NCI-H748 treated with DMSO at 0.1 percent for 48 hours (cell line): ENCODE data around the gene PHTF2.

Source experiments
- DNase-seq: peaks from one replicate; lab custom pipeline; 2025; lab: John Stamatoyannopoulos, UW

Gene PHTF2

DNA sequence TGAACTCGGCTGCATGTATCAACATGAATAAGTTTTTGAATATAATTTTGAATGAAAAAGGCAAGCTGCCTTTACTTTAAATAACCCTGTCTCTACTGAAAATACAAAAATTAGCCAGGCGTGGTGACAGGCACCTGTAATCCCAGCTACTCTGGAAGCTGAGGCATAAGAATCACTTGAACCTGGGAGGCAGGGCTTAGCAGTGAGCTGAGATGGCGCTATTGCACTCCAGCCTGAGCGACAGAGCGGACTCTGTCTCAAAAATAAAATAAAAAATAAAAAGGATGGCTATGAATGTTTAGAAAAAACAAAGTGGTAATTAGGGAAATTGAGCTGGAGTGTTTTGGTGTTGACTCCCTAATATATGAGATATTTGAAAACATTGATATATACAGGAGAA, 133.3 kb downstream of the PHTF2 start:
- DNase-seq = no peak

- DNase-seq = no peak
Measured at GRCh38 chr7:77933394-77933793, 134.8 kb downstream of the PHTF2 start.

DNA sequence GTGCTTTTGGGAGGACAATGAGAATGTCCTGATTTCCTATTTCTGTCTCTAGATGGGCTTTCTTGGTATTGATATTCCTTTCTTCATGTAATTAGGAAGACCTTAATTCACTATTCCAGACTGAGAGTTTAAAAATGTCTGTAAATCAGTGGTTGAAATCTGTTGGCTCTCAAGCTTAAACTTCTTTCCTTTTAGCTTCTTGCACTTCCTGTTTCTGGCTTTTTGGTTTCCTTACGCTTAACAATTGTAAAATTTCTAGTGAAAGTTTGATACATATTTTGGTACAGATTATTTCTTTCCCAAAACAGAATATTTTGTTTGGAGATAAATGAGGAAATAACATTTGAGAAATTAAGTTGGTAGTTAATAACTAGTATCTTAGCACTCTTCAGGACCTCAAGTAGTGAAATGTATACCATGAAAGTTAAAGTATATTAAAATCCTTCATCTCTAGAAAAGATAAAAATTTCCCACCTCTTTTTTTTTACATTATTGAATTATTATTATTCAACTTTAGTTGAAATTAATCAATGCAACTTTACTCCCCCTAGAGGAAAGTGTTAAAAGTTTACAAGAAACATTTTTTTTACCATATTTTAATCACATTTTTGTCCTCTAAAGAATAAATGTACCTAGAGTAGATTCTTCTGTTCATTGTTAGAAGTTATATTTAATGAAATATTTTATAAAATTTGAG, 137.2 kb downstream of the PHTF2 start:
- DNase-seq = no peak

- peak; percentile 16 for DNase-seq
Measured at GRCh38 chr7:77940647-77941046, 142.1 kb downstream of the PHTF2 start.

DNA sequence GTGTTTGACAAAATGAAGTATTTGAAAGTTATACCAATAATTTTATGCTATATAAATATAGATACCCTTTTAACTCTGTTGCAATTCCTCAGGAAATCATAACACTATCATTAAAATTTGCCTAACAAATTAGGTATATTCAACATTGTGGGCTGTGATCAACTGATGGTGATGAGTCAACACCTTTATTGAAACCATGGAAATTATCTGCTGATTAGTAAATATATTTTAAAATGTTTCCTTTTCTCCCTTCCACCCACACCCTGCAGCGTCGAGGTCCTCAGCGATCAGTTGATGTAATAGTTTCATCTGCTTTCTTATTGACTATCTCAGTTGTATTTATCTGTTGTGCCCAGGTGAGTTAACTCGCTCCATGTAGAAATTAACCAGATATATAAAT, 143.9 kb downstream of the PHTF2 start:
- DNase-seq = no peak

DNA sequence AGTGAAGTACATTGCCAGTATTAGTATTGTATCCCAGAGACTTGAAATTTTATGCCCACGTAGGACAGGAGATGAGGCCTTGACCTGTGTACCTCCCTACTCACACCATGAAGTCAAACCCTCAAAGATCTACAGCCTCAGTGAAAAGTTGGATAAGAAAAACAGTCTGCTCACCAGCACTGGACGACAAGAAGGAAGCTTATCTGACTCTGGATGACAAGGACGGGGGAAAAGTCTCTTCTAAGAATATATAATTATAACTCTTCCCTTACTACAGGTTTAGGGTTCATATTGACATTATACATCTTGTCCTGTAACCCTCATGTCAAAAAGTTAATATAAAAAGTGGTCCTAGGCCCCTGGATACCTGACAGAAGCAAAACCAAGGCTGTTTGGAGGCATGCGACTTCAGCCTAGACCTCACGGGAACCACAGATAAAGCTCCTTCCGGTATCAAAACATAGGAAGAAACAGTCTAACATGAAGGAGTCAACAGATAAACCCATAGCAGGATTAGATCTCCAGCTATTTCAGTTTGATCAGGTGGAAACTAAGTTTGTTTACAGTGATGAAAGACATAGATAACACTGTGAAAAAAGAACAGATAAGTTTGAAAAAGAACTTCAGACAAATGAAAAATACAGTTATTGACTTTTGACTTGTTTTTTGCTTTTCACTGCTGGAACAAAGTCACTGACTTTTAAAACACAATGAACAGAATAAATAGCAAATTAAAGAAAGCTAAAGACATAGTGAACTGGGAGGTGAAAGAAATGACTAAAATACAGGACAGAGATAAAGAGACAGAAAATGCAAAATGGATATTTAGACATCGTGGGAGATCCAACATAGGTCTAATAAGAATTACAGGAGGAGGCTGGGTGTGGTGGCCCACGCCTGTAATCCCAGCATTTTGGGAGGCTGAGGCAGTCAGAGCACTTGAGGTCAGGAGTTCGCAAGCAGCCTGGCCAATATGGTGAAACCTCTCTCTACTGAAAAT, 145.9 kb downstream of the PHTF2 start:
- DNase-seq = no peak

- DNase-seq = no peak
Measured at GRCh38 chr7:77950548-77950947, 152.0 kb downstream of the PHTF2 start.

GRCh38 chr7:77954773-77955555, 156.4 kb downstream of the PHTF2 start:
- DNase-seq = no peak

DNA sequence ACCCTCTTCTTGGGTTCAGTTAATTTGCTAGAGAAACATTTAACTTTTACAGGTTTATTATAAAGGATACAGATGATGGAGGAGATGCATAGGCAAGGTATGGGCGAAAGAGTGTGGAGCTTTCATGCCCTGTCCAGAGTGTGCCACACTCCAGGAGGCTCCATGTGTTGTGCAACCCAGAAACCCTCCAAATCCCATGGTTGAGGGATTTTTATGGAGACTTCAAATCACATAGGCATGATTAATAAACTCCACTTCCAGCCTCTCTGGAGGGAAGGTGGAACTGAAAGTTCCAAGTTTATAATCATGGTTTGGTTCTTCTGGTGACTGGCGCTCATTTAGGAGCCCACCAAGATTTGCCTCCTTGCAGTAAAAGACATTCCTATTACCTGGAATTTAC, 159.9 kb downstream of the PHTF2 start:
- no peak for DNase-seq

DNA sequence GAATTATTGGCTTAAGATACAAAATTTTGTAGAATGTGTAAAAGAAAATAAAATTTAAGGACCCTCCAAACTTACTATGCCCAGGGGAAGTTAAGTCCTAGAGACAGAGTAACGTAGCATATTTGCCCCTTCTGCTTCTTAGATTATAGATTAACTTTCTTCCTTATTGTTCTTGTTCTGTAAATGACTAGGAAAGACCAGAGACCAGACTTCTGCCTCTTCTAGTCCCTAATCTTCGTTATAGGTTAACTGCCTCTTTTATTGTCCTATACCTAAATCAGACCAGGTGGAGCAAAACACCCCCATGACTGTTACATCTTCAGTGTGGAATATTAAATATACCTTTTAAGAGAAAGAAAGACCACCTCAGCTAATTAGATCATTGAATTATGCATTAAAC, 160.5 kb downstream of the PHTF2 start:
- no peak for DNase-seq

- no peak for DNase-seq
Measured at GRCh38 chr7:77960336-77960735, 161.8 kb downstream of the PHTF2 start.

- no peak for DNase-seq
Measured at GRCh38 chr7:77967429-77967828, 168.9 kb downstream of the PHTF2 start.

DNA sequence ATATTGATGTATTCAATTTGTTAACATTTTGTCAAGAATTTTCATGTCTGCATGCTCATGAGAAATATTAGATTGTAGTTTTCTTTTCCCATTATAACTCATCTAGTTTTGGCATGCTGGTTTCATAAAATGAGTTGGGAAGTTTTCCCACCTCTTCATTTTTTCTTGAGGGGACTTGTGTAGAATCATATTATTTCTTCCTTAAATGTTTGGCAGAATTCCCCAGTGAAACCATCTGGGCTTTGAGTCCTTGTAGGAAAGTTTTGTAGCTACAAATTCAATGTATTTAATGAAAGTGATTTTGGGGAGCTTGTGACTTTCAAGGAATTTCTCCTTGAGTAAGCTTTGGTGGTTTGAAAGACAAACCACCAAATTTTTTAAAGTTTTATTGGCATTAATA, 173.2 kb downstream of the PHTF2 start:
- DNase-seq = no peak

- DNase-seq = no peak
Measured at GRCh38 chr7:77975672-77976480, 177.3 kb downstream of the PHTF2 start.

DNA sequence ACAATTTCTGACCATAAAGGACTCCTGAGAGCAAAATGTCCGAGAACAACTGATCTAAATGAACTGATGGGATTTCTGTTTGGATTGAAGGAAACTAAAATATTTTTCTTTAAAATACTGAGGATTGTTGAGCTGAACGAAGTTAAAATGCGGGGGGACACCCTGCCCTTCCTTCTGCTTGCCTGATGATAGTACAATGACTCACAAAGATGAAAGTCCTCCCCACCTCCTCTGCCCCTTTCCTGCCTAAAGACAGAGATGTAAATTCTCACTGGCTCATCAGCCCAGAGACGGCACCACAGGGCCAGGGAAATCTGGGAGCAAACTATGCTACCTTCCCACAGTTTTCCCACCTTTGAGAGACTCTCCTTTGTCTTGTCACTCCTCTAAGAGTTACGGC, 180.6 kb downstream of the PHTF2 start:
- no peak for DNase-seq

DNA sequence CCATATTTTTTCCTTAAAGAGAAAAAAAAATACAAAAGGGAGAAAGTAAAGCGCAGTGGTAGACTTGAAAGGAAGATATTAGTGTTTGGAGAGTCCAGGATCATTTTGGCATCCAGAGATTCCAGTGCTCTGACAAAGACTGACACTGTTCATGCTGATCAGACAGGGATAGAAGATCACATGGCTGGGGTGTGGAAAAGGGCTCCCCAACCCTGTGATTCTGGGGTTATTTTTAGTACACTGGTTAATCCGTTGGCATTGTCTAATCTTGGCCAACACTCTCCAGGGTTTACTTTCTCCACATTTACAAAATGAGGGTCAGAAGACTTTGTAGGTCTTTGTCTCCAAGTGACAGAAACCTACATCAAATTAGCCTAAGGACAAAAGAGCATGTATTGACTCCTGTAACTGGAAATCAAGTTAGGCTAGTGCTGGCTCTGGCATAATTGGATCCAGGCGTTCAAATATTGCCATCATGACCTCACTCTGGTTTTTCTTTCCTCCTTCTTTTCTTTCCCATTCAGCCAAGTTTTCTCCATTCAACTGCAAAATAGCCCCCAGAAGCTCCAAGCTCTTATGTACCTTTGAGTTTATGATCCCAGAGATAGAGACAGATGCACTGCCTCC, 181.6 kb downstream of the PHTF2 start:
- DNase-seq = no peak

DNA sequence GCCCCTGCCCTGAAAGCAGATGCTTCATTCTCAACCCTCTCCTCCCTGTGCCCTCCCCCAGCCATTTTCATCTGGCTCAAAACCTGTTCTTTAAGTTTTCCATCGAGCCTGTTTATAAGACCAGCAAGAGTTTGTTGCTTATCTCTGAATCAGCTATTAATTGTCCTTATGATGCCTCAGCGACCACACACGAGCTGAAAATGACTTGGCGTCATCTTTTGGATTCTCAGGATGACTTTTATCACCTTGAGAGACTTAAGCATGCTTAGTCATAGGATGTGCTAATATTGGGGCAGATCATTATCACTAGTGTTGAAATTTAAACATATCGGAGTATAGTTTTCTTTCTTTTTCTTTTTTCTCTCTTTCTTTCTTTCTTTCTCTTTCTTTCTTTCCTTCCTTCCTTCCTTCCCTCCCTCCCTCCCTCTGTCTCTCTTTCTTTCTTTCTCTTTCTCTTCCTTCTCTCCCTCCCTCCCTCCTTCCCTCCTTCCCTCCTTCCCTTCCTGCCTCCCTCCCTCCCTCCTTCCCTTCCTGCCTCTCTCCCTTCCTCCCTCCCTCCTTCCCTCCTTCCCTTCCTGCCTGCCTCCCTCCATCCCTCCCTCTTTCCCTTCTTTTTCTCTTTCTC, 184.5 kb downstream of the PHTF2 start:
- DNase-seq = no peak

DNA sequence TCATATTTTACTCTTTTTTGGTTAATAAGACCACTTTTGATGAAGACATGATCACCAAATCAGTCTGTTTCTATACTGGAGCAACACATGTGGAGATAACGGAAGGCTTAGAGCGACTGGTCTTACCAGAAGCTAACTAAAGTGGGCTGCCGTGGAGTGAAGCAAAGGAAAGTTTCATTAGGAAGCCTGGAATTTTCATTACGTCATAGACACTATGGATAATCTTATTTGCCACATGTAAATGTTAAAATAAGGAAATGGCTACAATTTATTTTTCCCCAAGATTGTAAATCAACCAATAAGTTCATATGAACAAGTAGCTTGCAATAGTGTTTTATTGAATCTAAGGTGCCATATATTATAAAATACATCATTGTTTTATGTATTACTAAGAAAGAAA, 185.4 kb downstream of the PHTF2 start:
- no peak for DNase-seq

- DNase-seq = no peak
Measured at GRCh38 chr7:77985232-77985973, 186.8 kb downstream of the PHTF2 start.

DNA sequence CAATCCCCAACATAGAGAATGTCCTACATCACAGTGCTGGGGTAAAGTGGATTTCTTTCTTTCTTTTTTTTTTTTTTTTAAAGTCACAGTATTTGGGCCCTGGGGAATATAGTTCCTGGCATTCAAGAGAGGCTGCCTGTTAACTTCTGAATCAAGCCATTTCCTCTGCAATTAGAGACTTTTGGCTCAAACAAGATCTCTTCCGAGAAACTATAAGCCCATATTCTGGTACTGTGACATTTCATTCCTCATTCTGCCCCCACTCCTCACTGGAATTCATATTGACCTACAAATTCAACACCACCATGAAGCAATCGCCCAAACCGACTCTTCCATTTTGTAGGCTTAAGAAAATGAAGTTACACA, 187.4 kb downstream of the PHTF2 start:
- DNase-seq = no peak
